HPDE6-E6E7 (cell line): ENCODE measurements around the gene PCDHB1.

Source experiments
- DNase-seq: peaks from one replicate; pipeline ENCODE4 v3.0.0; 2011; ENCODE audit warnings: missing footprints; ENCODE audit errors: extremely low spot score

PCDHB1 gene

GRCh38 chr5:141050622-141051520 lies at the start of gene PCDHB1:
TSS of gene PCDHB1 (plus strand) at chr5:141051374. CDS start at chr5:141051471, 97 bp downstream.
- no peak for DNase-seq

- DNase-seq = peak; percentile 75
Measured at GRCh38 chr5:141001446-141001843, 49.7 kb upstream of the PCDHB1 start.

- peak; percentile 29 for DNase-seq
Measured at GRCh38 chr5:141001844-141002604, 49.1 kb upstream of the PCDHB1 start.

GRCh38 chr5:141002605-141002965 lies 48.6 kb upstream of the PCDHB1 start:
- DNase-seq = no peak

- DNase-seq = no peak
Measured at GRCh38 chr5:141003031-141003430, 48.1 kb upstream of the PCDHB1 start.

- DNase-seq = peak; percentile 97
Measured at GRCh38 chr5:141003791-141004611, 47.2 kb upstream of the PCDHB1 start.

- DNase-seq = no peak
Measured at GRCh38 chr5:141007791-141008190, 43.4 kb upstream of the PCDHB1 start.

GRCh38 chr5:141010047-141010793 lies 41.0 kb upstream of the PCDHB1 start:
- no peak for DNase-seq

GRCh38 chr5:141017943-141018342 lies 33.2 kb upstream of the PCDHB1 start:
- no peak for DNase-seq

- DNase-seq = no peak
Measured at GRCh38 chr5:141022384-141022783, 28.8 kb upstream of the PCDHB1 start.

- DNase-seq = no peak
Measured at GRCh38 chr5:141031006-141031405, 20.2 kb upstream of the PCDHB1 start.

GRCh38 chr5:141032626-141033025 lies 18.5 kb upstream of the PCDHB1 start:
- DNase-seq = no peak

- DNase-seq = no peak
Measured at GRCh38 chr5:141039061-141039460, 12.1 kb upstream of the PCDHB1 start.

- no peak for DNase-seq
Measured at GRCh38 chr5:141039517-141039916, 11.7 kb upstream of the PCDHB1 start.

GRCh38 chr5:141040093-141040770 lies 10.9 kb upstream of the PCDHB1 start:
- DNase-seq = peak; percentile 76

- DNase-seq = peak; percentile 93
Measured at GRCh38 chr5:141040771-141041426, 10.3 kb upstream of the PCDHB1 start.

GRCh38 chr5:141041427-141041785 lies 9.8 kb upstream of the PCDHB1 start:
- no peak for DNase-seq

GRCh38 chr5:141042555-141042954 lies 8.6 kb upstream of the PCDHB1 start:
- DNase-seq = no peak

- no peak for DNase-seq
Measured at GRCh38 chr5:141051521-141051866, 320 bp downstream of the PCDHB1 start.

GRCh38 chr5:141077826-141078225 lies 26.7 kb downstream of the PCDHB1 start:
- no peak for DNase-seq
